ENCODE data around the gene NGEF. TPM values are rescaled to one million over a fixed set of nuclear protein-coding genes. Genes with fewer than 3 reads are reported as not detected.

Gene NGEF
- total RNA-seq, 2 donors from 2014 or later: 0.81 to 3.6 TPM

- no peaks in the 10 kb centered on the region for H3K4me1 ChIP-seq (ENCODE audit: control insufficient read depth in 1 of 2, low read depth in 2 of 2)
- no peak overlapping the region for H3K4me3 ChIP-seq
- no peak overlapping the region for H3K27ac ChIP-seq
- ATAC-seq (ENCODE audit: insufficient number of reproducible peaks, low FRiP score, low read depth) (no peak), DNase-seq (ENCODE audit: low spot score) (no peak)
- TF ChIP-seq CTCF (IDR thresholded peaks at IDR 0.05): no peak
- H3K9me3 ChIP-seq: no peaks in the 10 kb centered on the region
- no peaks in the 10 kb centered on the region for H3K36me3 ChIP-seq
- no peaks in the 10 kb centered on the region for H3K27me3 ChIP-seq (replicated peaks; ENCODE audit: insufficient read depth)
Measured at GRCh38 chr2:232882505-232883115, 130.4 kb downstream of the NGEF start.

- Histone ChIP-seq H3K9me3 (no peaks in the 10 kb centered on the region), H3K4me3 (no peak overlapping the region), H3K36me3 (no peaks in the 10 kb centered on the region), H3K27me3 (replicated peaks; ENCODE audit: insufficient read depth) (no peaks in the 10 kb centered on the region), H3K4me1 (ENCODE audit: control insufficient read depth in 1 of 2, low read depth in 2 of 2) (no peaks in the 10 kb centered on the region), H3K27ac (no peak overlapping the region)
- no peak for ATAC-seq (ENCODE audit: insufficient number of reproducible peaks, low FRiP score, low read depth)
- no peak for DNase-seq (ENCODE audit: low spot score)
- no peak for TF ChIP-seq CTCF (IDR thresholded peaks at IDR 0.05)
Measured at GRCh38 chr2:232882085-232882484, 131.0 kb downstream of the NGEF start.

GRCh38 chr2:232880764-232881351, 132.2 kb downstream of the NGEF start:
- no peaks in the 10 kb centered on the region for H3K27me3 ChIP-seq (replicated peaks; ENCODE audit: insufficient read depth)

GRCh38 chr2:232879618-232880494, 133.2 kb downstream of the NGEF start:
- TF ChIP-seq CTCF (IDR thresholded peaks at IDR 0.05): no peak
- DNase-seq (ENCODE audit: low spot score) (no peak), ATAC-seq (ENCODE audit: insufficient number of reproducible peaks, low FRiP score, low read depth) (no peak)
- H3K36me3 ChIP-seq: no peaks in the 10 kb centered on the region
- no peaks in the 10 kb centered on the region for H3K9me3 ChIP-seq
- peaks cover 3 to 11% of the 10 kb centered on the region in 2 donors for H3K4me1 ChIP-seq (ENCODE audit: control insufficient read depth in 1 of 2, low read depth in 2 of 2)
- H3K27me3 ChIP-seq (replicated peaks; ENCODE audit: insufficient read depth): no peaks in the 10 kb centered on the region
- no peak overlapping the region for H3K27ac ChIP-seq
- no peak overlapping the region for H3K4me3 ChIP-seq

More at GRCh38 chr2:232880764-232881351, 132.2 kb downstream of the NGEF start:
- no peak overlapping the region for H3K27ac ChIP-seq
- no peaks in the 10 kb centered on the region for H3K36me3 ChIP-seq
- no peak for DNase-seq (ENCODE audit: low spot score)
- H3K4me3 ChIP-seq: no peak overlapping the region
- no peak for TF ChIP-seq CTCF (IDR thresholded peaks at IDR 0.05)
- peaks cover 0 to 4% of the 10 kb centered on the region in 2 donors for H3K4me1 ChIP-seq (ENCODE audit: control insufficient read depth in 1 of 2, low read depth in 2 of 2)
- H3K9me3 ChIP-seq: no peaks in the 10 kb centered on the region
- ATAC-seq (ENCODE audit: insufficient number of reproducible peaks, low FRiP score, low read depth): no peak

Data from thoracic aorta (tissue), 2 donors.